GM18870 (cell line): Measurements from ENCODE around the gene MLST8.
A peak's percentile ranks its signal among the peaks of the same experiment; 100 is the strongest.

ENCODE experiments used
- ATAC-seq: cut with Tn5 transposase; IDR thresholded peaks from one replicate; pipeline ENCODE4 v1.9.1; 2021; ENCODE audit warnings: moderate library complexity; ENCODE audit not compliant: unreplicated experiment

The MLST8 gene

GRCh38 chr16:2205104-2205966 is at the start of gene MLST8:
Gene MLST8 (plus strand): TSS chr16:2205454. CDS start chr16:2206086, 632 bp downstream.
- peak; percentile 53 for ATAC-seq

DNA sequence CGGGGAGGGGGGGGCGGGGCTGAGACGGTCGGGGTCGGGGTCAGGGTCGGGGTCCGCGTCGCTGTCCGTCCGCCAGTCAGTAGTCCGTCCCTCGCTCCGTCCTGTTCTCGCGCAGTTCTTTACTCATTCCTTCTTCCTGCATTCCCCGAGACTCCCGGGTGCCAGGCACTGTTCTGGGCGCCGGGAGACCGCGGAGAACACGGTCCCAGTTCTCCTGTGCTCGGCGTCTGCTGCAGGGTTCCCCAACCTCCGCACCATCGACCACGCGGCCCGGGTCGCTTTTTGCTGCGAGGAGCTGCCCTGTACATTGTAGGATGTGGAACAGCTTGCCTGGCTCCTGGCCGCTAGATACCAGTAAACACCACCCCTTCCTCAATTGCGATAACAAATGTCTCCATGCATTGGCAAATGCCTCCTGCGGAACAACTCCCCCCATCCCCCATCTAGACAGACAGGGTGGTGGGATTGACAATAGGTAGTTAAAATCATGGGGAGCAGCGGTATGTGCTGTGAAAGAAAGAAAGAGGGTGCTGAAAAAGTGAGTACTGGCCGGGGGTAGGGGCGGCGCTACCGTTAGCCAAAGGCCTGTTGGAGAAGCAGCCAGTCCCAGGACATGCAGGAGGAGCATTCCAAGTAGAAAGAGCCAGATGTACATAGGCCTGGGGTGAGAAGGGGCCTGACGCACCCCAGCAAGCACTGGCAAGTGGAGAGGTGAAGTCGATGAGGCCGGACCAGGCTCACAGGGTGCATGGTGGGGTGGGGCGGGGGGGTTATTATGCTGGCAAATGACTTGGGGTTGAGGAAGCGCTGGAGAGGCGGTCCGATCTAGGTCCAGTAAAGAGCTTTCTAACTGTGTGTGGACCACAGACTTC is 49.0 kb upstream of the MLST8 start:
- ATAC-seq = no peak

GRCh38 chr16:2156849-2157224 is 48.4 kb upstream of the MLST8 start:
- no peak for ATAC-seq

- ATAC-seq = no peak
Observed at GRCh38 chr16:2157480-2158261, 47.6 kb upstream of the MLST8 start.

DNA sequence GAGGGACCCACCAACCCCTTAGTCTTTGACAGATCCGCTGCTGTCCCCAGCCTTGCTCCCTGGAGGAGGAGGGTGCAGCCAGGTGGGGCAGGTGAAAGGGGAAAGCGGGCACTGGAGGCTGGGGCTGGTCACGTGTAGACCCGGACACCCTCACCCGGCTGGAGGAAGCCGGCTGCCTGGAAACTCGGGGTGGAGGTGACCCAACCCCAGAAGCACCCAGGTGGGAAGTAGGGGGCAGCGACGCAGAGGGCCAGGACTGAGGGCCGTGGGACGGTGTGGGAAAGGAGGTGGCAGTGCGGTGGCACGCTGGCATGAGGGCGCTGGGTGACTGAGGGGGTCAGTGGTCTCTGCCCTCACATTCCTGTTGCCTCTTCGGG is 47.0 kb upstream of the MLST8 start:
- ATAC-seq = no peak

- no peak for ATAC-seq
Observed at GRCh38 chr16:2159175-2159838, 45.9 kb upstream of the MLST8 start.

DNA sequence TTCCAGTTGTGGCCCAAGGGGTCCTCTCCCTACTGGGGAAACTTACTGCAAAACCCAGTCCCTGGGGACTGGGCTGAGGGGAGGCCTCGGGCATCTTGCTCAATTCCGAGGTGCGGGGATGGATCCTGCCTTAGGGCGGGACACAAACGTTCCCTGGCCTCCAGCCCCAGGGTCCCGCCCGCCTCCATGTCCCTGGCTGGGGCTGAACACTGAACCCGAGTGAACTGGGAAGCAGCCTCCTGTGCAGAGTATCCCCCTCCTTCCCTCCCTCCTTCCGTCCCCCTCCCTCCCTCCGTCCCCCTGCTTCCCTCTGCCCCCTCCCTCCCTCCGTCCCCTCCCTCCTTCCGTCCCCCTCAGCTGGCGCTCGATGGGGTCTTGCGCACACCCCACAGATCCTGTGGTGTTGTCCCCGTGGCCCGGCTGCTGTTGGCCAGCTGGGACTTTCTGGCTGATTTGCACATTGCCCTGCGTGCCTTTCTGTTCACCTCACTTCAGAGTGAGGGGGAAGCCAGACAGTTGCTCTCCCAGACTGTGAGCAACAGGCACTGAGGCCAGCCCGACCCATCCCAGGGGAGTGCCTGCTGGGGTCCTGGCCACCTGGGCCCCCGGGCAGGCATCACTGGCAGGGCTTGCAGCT is 44.2 kb upstream of the MLST8 start:
- ATAC-seq = no peak

DNA sequence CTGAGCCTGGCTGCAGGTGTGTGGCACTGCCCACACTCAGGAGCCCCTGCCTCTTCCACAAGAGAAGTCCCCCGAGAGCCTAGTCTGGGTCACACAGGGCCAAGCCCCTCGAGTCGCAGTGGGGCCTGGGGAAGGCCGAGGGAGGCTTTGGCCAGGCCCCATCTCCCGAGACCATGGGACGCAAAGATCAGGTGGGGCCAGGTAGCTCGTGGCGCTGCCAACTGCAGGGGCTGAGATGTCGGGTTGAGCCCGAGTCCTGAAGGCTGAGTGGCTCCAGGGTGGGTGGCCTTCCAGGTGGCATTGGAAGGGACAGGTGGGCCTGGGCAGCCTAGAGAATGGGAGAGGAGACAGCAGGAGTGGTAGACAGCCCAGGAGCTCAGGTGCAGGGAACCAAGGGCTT is 43.3 kb upstream of the MLST8 start:
- no peak for ATAC-seq

DNA sequence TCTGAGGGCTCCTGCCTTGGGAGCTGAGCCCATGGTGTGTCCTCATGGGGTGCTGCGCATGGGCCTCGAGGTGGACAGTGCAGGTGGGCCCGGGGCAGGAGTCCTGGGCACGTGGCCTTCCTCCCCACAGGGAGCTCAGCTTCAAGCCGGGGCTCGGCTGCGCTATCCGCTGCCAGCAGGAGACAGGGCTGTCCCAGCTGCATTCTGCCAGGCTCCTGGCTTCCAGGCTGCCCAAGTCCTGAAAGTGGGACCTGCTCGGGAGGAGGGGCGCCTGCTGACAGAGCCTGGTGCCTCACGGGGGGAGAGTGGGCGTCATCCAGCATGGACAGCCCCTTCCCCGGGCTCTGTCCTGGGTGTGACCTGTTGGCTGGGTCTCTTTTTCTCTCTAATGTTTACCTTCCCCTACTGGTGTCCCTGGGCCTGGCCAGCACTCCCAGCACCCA is 42.6 kb upstream of the MLST8 start:
- no peak for ATAC-seq

GRCh38 chr16:2163211-2163881 is 41.9 kb upstream of the MLST8 start:
- no peak for ATAC-seq

GRCh38 chr16:2165861-2166260 is 39.4 kb upstream of the MLST8 start:
- no peak for ATAC-seq

DNA sequence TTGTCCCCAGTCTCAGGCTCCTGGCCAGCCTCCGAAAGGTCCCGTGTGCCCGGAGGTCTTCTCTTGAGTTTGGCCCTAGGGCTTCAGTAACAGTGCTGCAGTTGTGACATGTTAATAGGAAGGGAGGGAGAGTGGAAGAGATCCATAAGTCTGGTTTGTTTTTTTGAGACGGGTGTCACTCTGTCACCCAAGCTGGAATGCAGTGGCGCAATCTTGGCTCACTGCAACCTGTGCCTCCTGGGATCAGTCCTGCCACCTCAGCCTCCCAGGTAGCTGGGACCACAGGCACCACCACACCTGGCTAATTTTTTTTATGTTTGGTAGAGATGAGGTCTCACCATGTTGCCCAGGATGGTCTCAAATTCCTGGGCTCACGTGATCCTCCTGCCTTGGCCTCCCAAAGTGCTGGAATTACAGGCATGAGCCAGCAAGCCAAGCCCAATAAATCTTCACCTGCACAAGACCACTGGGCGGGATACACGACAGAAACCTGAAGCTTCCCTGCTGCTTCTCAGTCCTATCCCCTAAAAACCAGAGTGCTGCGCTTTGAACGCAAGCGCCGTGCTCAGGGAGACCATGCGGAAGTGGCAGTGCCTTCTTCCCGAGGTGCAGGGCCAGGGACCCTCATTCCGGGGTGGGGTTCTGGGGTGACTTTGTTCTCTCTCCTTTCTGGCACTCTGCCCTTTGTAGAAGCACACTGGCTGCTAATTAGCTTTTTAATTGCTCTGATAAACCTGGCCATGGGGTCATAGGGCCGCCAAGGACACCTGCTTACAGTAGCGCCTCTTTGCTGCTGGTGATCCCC is 38.8 kb upstream of the MLST8 start:
- ATAC-seq = no peak

DNA sequence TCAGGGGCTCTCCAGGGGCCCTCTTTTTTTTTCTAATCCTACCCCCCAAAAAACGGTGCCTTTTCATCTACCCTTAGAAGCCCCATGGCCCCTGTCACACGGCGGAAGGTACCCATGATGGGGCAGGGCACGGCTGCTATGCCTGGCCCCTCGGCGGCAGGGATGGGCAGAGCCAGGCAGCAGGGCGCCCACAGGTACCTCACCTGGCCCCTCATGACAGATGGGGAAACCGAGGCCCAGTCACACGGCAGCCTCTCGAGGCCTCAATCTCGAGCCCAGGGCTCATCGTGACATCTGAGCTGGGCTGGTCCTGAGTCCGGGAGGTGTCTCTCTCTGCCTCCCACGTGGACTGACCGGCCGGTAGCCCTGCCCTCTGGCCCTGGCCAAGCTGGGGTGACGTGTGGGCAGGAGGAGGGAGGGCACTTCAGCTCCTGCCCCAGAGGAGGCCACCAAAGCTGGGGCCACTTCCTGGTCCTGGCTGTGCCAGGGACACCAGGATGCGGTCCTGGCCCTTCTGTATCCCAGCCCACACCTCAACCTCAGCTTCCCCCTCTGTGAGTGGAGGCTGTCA is 38.1 kb upstream of the MLST8 start:
- no peak for ATAC-seq

- no peak for ATAC-seq
Observed at GRCh38 chr16:2170080-2170479, 35.2 kb upstream of the MLST8 start.

- no peak for ATAC-seq
Observed at GRCh38 chr16:2170587-2171435, 34.4 kb upstream of the MLST8 start.

DNA sequence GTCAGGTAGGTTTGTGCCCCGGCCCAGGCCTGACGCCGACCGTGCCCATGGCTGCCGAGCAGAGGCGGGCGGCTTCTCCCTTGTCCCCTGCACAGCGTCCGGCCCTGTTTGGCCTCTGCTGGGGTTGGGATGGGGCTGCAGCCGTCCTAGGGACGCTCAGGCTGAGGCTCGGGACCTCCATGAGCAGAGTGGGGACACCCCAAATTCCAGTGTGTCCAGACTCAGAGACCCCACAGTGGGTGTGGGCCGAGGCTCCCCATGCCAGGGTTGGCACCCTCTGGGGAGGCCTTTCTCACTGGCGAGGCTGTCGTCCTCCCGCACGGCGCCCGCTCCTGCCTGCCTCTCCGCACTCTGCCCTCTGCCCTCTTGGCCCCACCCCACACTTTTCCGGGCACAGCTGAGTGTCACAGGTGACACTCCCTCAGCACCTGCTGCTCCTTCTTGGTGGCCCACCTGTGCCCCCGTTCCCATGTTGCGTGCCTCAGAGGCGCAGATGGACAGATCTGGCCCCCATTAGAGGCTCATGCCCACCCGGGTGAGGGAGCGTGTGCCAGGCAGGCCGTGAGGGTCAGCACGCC is 33.6 kb upstream of the MLST8 start:
- no peak for ATAC-seq

DNA sequence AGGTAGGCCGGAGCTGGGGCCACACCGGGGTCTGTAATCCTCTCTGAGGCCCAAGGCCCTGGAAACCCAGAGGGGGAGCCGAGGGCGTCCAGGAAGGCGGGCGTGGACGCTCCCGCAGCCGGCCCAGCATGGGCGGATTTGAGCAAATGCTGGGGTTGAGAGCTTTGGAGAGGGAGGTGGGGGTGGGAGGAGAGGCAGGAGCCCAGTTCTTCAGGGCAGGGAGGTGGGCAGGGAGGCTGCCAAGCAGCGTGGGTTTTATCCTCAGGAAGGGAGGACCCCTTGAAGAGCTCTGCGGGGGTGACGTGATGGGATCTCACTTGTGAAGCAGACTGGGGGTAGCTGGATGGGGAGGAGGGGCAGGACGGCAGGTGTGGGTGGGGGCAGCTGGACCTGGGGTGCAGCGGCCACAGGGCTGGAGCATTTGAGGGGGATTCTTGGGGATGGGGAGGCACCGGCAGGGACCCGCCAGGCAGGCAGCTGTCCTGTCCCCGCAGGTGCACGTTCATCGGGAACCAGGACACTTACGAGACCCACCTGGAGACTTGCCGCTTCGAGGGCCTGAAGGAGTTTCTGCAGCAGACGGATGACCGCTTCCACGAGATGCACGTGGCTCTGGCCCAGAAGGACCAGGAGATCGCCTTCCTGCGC is 32.4 kb upstream of the MLST8 start:
- ATAC-seq = no peak
